Measurements from ENCODE around the gene HOXD4. TPM values are rescaled to one million over a fixed set of nuclear protein-coding genes. Genes with fewer than 3 reads are reported as not detected.

Gene HOXD4
- total RNA-seq, 1 experiment from 2014 or later = not detected

GRCh38 chr2:176142281-176142680 lies 9.1 kb upstream of the HOXD4 start:
- no peak for DNase-seq (ENCODE audit: unreplicated experiment)
- H3K27me3 Mint-ChIP-seq (ENCODE audit: insufficient read depth, unreplicated experiment) = no peaks in the 10 kb centered on the region
- H3K36me3 Mint-ChIP-seq (ENCODE audit: insufficient read depth, unreplicated experiment) = no peaks in the 10 kb centered on the region
- CTCF ChIA-PET = interaction anchor here (0.7 to 10.1 kb wide), 8 partner anchors 104 to 506 kb away, joined by 3 to 190 read pairs (median 46); no protein-coding TSS in a partner anchor
- no peak overlapping the region for H3K4me3 Mint-ChIP-seq (ENCODE audit: unreplicated experiment)
- POLR2A ChIA-PET = no interaction called here
- no peak for TF ChIP-seq CTCF (IDR thresholded peaks at IDR 0.05; ENCODE audit: unreplicated experiment)
- no peaks in the 10 kb centered on the region for H3K4me1 Mint-ChIP-seq (ENCODE audit: insufficient read depth, unreplicated experiment)
- no peaks in the 10 kb centered on the region for H3K9me3 Mint-ChIP-seq (ENCODE audit: unreplicated experiment)
- no TSS peak for BruUV-seq (replicated peaks)
- intact Hi-C loops (cut with micrococcal nuclease) = loop anchor here (10.0 kb wide), 1 partner anchor 173 kb away; no protein-coding TSS in a partner anchor
- no peak overlapping the region for H3K27ac Mint-ChIP-seq (ENCODE audit: low read depth, unreplicated experiment)

GRCh38 chr2:176145085-176145969 lies 6.0 kb upstream of the HOXD4 start:
- H3K27ac Mint-ChIP-seq (ENCODE audit: low read depth, unreplicated experiment) = no peak overlapping the region
- no peaks in the 10 kb centered on the region for H3K9me3 Mint-ChIP-seq (ENCODE audit: unreplicated experiment)
- no peak for DNase-seq (ENCODE audit: unreplicated experiment)
- H3K27me3 Mint-ChIP-seq (ENCODE audit: insufficient read depth, unreplicated experiment) = no peaks in the 10 kb centered on the region
- intact Hi-C loops (cut with micrococcal nuclease) = loop anchor here (10.0 kb wide), 1 partner anchor 169 kb away; no protein-coding TSS in a partner anchor
- no peak overlapping the region for H3K4me3 Mint-ChIP-seq (ENCODE audit: unreplicated experiment)
- H3K36me3 Mint-ChIP-seq (ENCODE audit: insufficient read depth, unreplicated experiment) = no peaks in the 10 kb centered on the region
- no peak for TF ChIP-seq CTCF (IDR thresholded peaks at IDR 0.05; ENCODE audit: unreplicated experiment)
- no TSS peak for BruUV-seq (replicated peaks)
- no peaks in the 10 kb centered on the region for H3K4me1 Mint-ChIP-seq (ENCODE audit: insufficient read depth, unreplicated experiment)
- POLR2A ChIA-PET = interaction anchor here (0.5 to 1.0 kb wide), 2 partner anchors 312 to 513 kb away, joined by 3 read pairs; no protein-coding TSS in a partner anchor
- CTCF ChIA-PET = interaction anchor here (0.5 to 10.1 kb wide), 9 partner anchors 310 to 669 kb away, joined by 3 to 190 read pairs (median 9); no protein-coding TSS in a partner anchor

GRCh38 chr2:176146101-176146500 lies 5.2 kb upstream of the HOXD4 start:
- Mint-ChIP-seq H3K27ac (ENCODE audit: low read depth, unreplicated experiment) (no peak overlapping the region), H3K4me3 (ENCODE audit: unreplicated experiment) (no peak overlapping the region), H3K4me1 (ENCODE audit: insufficient read depth, unreplicated experiment) (no peaks in the 10 kb centered on the region), H3K27me3 (ENCODE audit: insufficient read depth, unreplicated experiment) (no peaks in the 10 kb centered on the region), H3K9me3 (ENCODE audit: unreplicated experiment) (no peaks in the 10 kb centered on the region), H3K36me3 (ENCODE audit: insufficient read depth, unreplicated experiment) (no peaks in the 10 kb centered on the region)
- POLR2A ChIA-PET = interaction anchor here (1.0 kb wide), 1 partner anchor 311 kb away, joined by 3 read pairs; no protein-coding TSS in a partner anchor
- TF ChIP-seq CTCF (IDR thresholded peaks at IDR 0.05; ENCODE audit: unreplicated experiment) = no peak
- intact Hi-C loops (cut with micrococcal nuclease) = loop anchor here (10.0 kb wide), 1 partner anchor 169 kb away; no protein-coding TSS in a partner anchor
- CTCF ChIA-PET = interaction anchor here (0.5 to 10.1 kb wide), 6 partner anchors 24 to 514 kb away, joined by 3 to 190 read pairs (median 6); partner anchors contain the start of gene HOXD9
- DNase-seq (ENCODE audit: unreplicated experiment) = no peak
- no TSS peak for BruUV-seq (replicated peaks)

GRCh38 chr2:176146645-176147044 lies 4.7 kb upstream of the HOXD4 start:
- H3K27ac Mint-ChIP-seq (ENCODE audit: low read depth, unreplicated experiment) = no peak overlapping the region
- DNase-seq (ENCODE audit: unreplicated experiment) = no peak
- no peaks in the 10 kb centered on the region for H3K4me1 Mint-ChIP-seq (ENCODE audit: insufficient read depth, unreplicated experiment)
- H3K27me3 Mint-ChIP-seq (ENCODE audit: insufficient read depth, unreplicated experiment) = no peaks in the 10 kb centered on the region
- no peaks in the 10 kb centered on the region for H3K9me3 Mint-ChIP-seq (ENCODE audit: unreplicated experiment)
- H3K36me3 Mint-ChIP-seq (ENCODE audit: insufficient read depth, unreplicated experiment) = no peaks in the 10 kb centered on the region
- intact Hi-C loops (cut with micrococcal nuclease) = loop anchor here (10.0 kb wide), 1 partner anchor 168 kb away; no protein-coding TSS in a partner anchor
- POLR2A ChIA-PET = no interaction called here
- CTCF ChIA-PET = interaction anchor here (0.6 to 10.1 kb wide), 3 partner anchors 407 to 508 kb away, joined by 3 to 175 read pairs (median 4); no protein-coding TSS in a partner anchor
- TF ChIP-seq CTCF (IDR thresholded peaks at IDR 0.05; ENCODE audit: unreplicated experiment) = no peak
- BruUV-seq (replicated peaks) = no TSS peak
- no peak overlapping the region for H3K4me3 Mint-ChIP-seq (ENCODE audit: unreplicated experiment)
